ENCODE measurements around the gene APBA1. TPM values are rescaled to one million over a fixed set of nuclear protein-coding genes. Genes with fewer than 3 reads are reported as not detected.

APBA1 gene
- total and polyA plus RNA-seq, 2 donors (not counting 1 experiment from before 2014, with no cell fraction given), result 0.01 to 0.05 TPM

- Mint-ChIP-seq H3K27ac (no peak overlapping the region), H3K9me3 (ENCODE audit: insufficient read depth) (no peaks in the 10 kb centered on the region), H3K4me3 (no peak overlapping the region), H3K27me3 (peaks cover 11% of the 10 kb centered on the region), H3K4me1 (peaks cover 2% of the 10 kb centered on the region)
- no peaks in the 10 kb centered on the region for H3K27me3 ChIP-seq (replicated peaks in 1 of 4; ENCODE audit: control extremely low read depth in 1 of 4, control insufficient read depth in 3 of 4, insufficient read depth in 4 of 4, low read length in 3 of 4)
- H3K9me3 ChIP-seq (ENCODE audit: control extremely low read depth in 1 of 3, control insufficient read depth in 2 of 3, insufficient read depth in 1 of 3, low read length in 2 of 3), result no peaks in the 10 kb centered on the region
- intact Hi-C loops (cut with micrococcal nuclease), result loop anchor here (10.0 kb wide), 1 partner anchor 57 kb away; no protein-coding TSS in a partner anchor
- no peak overlapping the region for H3K9ac ChIP-seq (ENCODE audit: low read length)
- WGBS (ENCODE audit: insufficient coverage), result 100% methylated on average over 1 of the region's 3 CpGs
- ATAC-seq (ENCODE audit: low read depth) (no peak), DNase-seq (no peak)
- H2AFZ ChIP-seq (ENCODE audit: insufficient read depth, low read depth, low read length, poor library complexity, severe bottlenecking), result no peak overlapping the region
- H3K79me2 ChIP-seq (ENCODE audit: control insufficient read depth, insufficient read depth, low read length), result no peaks in the 10 kb centered on the region
- H3K27ac ChIP-seq (ENCODE audit: low read length in 2 of 2), result no peak overlapping the region
- TF ChIP-seq, protein P1, sequence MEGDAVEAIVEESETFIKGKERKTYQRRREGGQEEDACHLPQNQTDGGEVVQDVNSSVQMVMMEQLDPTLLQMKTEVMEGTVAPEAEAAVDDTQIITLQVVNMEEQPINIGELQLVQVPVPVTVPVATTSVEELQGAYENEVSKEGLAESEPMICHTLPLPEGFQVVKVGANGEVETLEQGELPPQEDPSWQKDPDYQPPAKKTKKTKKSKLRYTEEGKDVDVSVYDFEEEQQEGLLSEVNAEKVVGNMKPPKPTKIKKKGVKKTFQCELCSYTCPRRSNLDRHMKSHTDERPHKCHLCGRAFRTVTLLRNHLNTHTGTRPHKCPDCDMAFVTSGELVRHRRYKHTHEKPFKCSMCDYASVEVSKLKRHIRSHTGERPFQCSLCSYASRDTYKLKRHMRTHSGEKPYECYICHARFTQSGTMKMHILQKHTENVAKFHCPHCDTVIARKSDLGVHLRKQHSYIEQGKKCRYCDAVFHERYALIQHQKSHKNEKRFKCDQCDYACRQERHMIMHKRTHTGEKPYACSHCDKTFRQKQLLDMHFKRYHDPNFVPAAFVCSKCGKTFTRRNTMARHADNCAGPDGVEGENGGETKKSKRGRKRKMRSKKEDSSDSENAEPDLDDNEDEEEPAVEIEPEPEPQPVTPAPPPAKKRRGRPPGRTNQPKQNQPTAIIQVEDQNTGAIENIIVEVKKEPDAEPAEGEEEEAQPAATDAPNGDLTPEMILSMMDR (IDR thresholded peaks at IDR 0.05), result no peak
- no peak for TF ChIP-seq EZH2 (IDR thresholded peaks at IDR 0.05; ENCODE audit: borderline replicate concordance, insufficient read depth, low read depth, low read length, poor library complexity, severe bottlenecking)
- H3K4me1 ChIP-seq (ENCODE audit: control insufficient read depth in 2 of 2, insufficient read depth in 2 of 2, low read length in 2 of 2), result no peaks in the 10 kb centered on the region
- no peaks in the 10 kb centered on the region for H4K20me1 ChIP-seq (ENCODE audit: control insufficient read depth, insufficient read depth, low read length, poor library complexity, severe bottlenecking)
- POLR2A ChIA-PET, result no interaction called here
- no peak overlapping the region for H3K4me2 ChIP-seq (replicated peaks; ENCODE audit: low read depth, low read length, poor library complexity, severe bottlenecking)
- H3K36me3 ChIP-seq (replicated peaks in 1 of 2; ENCODE audit: control extremely low read depth in 1 of 2, control insufficient read depth in 1 of 2, extremely low read depth in 1 of 2, insufficient read depth in 2 of 2, low read length in 1 of 2), result no peaks in the 10 kb centered on the region
- CTCF ChIA-PET, result no interaction called here
- no peak overlapping the region for H3K4me3 ChIP-seq (ENCODE audit: control extremely low read depth in 1 of 5, extremely low read depth in 1 of 5, insufficient read depth in 1 of 5, low read depth in 2 of 5, low read length in 4 of 5)
These were observed 94.1 kb downstream of the APBA1 start for GRCh38 chr9:69578026-69578425.

- H3K27me3 ChIP-seq (replicated peaks in 1 of 4; ENCODE audit: control extremely low read depth in 1 of 4, control insufficient read depth in 3 of 4, insufficient read depth in 4 of 4, low read length in 3 of 4), result no peaks in the 10 kb centered on the region
- DNase-seq (no peak), ATAC-seq (ENCODE audit: low read depth) (no peak)
- no peak overlapping the region for H3K4me3 ChIP-seq (ENCODE audit: control extremely low read depth in 1 of 5, extremely low read depth in 1 of 5, insufficient read depth in 1 of 5, low read depth in 2 of 5, low read length in 4 of 5)
- peaks cover 8% of the 10 kb centered on the region for H3K27me3 Mint-ChIP-seq
- no peaks in the 10 kb centered on the region for H4K20me1 ChIP-seq (ENCODE audit: control insufficient read depth, insufficient read depth, low read length, poor library complexity, severe bottlenecking)
- WGBS (ENCODE audit: insufficient coverage), result no CpG with 5 or more reads among the region's 1 CpG
- no peak overlapping the region for H2AFZ ChIP-seq (ENCODE audit: insufficient read depth, low read depth, low read length, poor library complexity, severe bottlenecking)
- no peaks in the 10 kb centered on the region for H3K9me3 ChIP-seq (ENCODE audit: control extremely low read depth in 1 of 3, control insufficient read depth in 2 of 3, insufficient read depth in 1 of 3, low read length in 2 of 3)
- H3K4me1 Mint-ChIP-seq, result no peaks in the 10 kb centered on the region
- intact Hi-C loops (cut with micrococcal nuclease), result loop anchor here (10.0 kb wide), 1 partner anchor 58 kb away; no protein-coding TSS in a partner anchor
- H3K79me2 ChIP-seq (ENCODE audit: control insufficient read depth, insufficient read depth, low read length), result no peaks in the 10 kb centered on the region
- no peaks in the 10 kb centered on the region for H3K4me1 ChIP-seq (ENCODE audit: control insufficient read depth in 2 of 2, insufficient read depth in 2 of 2, low read length in 2 of 2)
- ChIA-PET CTCF (no interaction called here), POLR2A (no interaction called here)
- no peaks in the 10 kb centered on the region for H3K9me3 Mint-ChIP-seq (ENCODE audit: insufficient read depth)
- no peak overlapping the region for H3K4me2 ChIP-seq (replicated peaks; ENCODE audit: low read depth, low read length, poor library complexity, severe bottlenecking)
- no peak overlapping the region for H3K4me3 Mint-ChIP-seq
- H3K27ac ChIP-seq (ENCODE audit: low read length in 2 of 2), result no peak overlapping the region
- no peak for TF ChIP-seq EZH2 (IDR thresholded peaks at IDR 0.05; ENCODE audit: borderline replicate concordance, insufficient read depth, low read depth, low read length, poor library complexity, severe bottlenecking)
- TF ChIP-seq, protein P1 (IDR thresholded peaks at IDR 0.05), result no peak
- no peak overlapping the region for H3K27ac Mint-ChIP-seq
- H3K36me3 ChIP-seq (replicated peaks in 1 of 2; ENCODE audit: control extremely low read depth in 1 of 2, control insufficient read depth in 1 of 2, extremely low read depth in 1 of 2, insufficient read depth in 2 of 2, low read length in 1 of 2), result no peaks in the 10 kb centered on the region
- no peak overlapping the region for H3K9ac ChIP-seq (ENCODE audit: low read length)
These were observed 95.0 kb downstream of the APBA1 start for GRCh38 chr9:69577123-69577522.

All from B cell (primary cell).